Measurements from ENCODE around the gene ADGRD2. TPM values are rescaled to one million over a fixed set of nuclear protein-coding genes. Genes with fewer than 3 reads are reported as not detected.

Gene ADGRD2
- total RNA-seq, 1 experiment from 2014 or later = not detected

DNA sequence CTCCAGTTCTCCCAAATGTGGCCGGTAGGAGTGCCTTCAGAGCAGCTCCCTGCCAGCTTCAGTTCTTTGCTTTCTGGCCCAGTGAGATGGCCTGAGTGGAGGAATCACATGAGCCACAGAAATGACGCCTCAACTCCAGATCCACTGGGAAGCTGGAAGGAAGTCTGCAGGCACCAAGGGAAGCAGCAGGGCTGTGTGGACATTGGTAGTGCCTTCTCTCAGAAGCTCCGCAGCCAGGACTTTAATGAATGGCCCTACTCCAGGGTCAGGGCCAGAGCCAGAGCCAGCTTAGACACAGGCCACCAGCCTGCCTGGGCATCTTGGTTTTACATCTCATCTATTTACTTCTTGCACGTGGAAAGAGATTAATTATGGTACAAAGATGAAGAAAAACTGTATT, 23.0 kb upstream of the ADGRD2 start:
- TF ChIP-seq, protein P1, sequence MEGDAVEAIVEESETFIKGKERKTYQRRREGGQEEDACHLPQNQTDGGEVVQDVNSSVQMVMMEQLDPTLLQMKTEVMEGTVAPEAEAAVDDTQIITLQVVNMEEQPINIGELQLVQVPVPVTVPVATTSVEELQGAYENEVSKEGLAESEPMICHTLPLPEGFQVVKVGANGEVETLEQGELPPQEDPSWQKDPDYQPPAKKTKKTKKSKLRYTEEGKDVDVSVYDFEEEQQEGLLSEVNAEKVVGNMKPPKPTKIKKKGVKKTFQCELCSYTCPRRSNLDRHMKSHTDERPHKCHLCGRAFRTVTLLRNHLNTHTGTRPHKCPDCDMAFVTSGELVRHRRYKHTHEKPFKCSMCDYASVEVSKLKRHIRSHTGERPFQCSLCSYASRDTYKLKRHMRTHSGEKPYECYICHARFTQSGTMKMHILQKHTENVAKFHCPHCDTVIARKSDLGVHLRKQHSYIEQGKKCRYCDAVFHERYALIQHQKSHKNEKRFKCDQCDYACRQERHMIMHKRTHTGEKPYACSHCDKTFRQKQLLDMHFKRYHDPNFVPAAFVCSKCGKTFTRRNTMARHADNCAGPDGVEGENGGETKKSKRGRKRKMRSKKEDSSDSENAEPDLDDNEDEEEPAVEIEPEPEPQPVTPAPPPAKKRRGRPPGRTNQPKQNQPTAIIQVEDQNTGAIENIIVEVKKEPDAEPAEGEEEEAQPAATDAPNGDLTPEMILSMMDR (IDR thresholded peaks at IDR 0.05; ENCODE audit: insufficient read depth in 1 of 2, low read depth in 1 of 2, low read length in 1 of 2, severe bottlenecking in 1 of 2, unreplicated experiment in 1 of 2) = no peak
- H3K36me3 ChIP-seq (ENCODE audit: control insufficient read depth, insufficient read depth, low read length) = no peaks in the 10 kb centered on the region
- peaks cover 12% of the 10 kb centered on the region for H3K27me3 Mint-ChIP-seq (ENCODE audit: insufficient read depth, unreplicated experiment)
- no peak overlapping the region for H3K4me3 ChIP-seq (ENCODE audit: low read depth, low read length)
- H3K4me1 Mint-ChIP-seq (ENCODE audit: low read depth, unreplicated experiment) = peaks cover 7% of the 10 kb centered on the region
- CTCF ChIA-PET = no interaction called here
- POLR2A ChIA-PET = no interaction called here
- no peak overlapping the region for H3K4me3 Mint-ChIP-seq (ENCODE audit: unreplicated experiment)
- no peaks in the 10 kb centered on the region for H3K9me3 ChIP-seq
- H3K27ac Mint-ChIP-seq (ENCODE audit: unreplicated experiment) = no peak overlapping the region
- no peaks in the 10 kb centered on the region for H3K9me3 Mint-ChIP-seq (ENCODE audit: unreplicated experiment)
- no peak for DNase-seq
- BruUV-seq (replicated peaks) = no TSS peak
- H3K4me1 ChIP-seq = no peaks in the 10 kb centered on the region
- no peaks in the 10 kb centered on the region; the same call in 1 of the 2 replicates for H3K27me3 ChIP-seq (replicated peaks; ENCODE audit: control insufficient read depth, insufficient read depth, low read length)
- intact Hi-C loops (cut with micrococcal nuclease; ENCODE audit: unreplicated experiment) = no loop called here
- no peaks in the 10 kb centered on the region for H3K36me3 Mint-ChIP-seq (ENCODE audit: insufficient read depth, unreplicated experiment)

DNA sequence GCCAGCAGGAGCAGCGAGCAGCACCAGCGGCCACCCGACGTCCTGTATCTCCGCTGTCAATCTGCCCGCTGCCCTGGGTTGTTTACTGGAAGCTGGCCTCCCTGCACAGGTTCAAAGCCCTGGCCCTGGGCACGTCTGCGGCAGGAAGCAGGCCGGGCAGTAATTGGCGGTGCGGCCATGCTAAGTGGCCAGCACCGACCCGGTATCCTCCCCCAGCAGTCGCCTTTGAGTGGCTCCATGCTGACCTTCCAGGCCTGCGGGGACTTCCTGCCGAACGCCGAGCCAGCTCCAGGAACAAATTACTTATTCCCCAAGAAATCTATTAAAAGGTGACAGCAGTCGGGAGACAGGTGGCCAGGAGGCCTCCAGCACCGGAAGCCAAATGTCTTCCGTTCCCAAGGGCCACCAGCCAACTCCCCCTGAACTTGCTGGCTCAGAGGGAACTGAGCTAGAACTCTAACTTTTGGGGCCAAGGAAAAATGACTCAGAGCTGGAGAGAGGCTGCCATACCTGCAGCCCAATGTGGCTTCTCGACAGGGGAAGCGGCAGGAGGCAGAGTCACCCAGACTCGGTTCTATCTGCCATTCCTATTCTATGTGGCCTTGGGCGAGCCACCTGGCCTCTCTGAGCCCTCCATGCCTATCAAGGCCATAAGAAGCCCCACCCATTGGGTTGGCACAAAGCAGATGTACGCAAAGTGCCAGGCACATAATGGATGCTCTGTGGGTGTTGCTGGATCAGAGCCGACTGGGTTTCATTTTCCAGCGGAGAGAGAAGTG, 21.3 kb upstream of the ADGRD2 start:
- no peak overlapping the region for H3K4me3 Mint-ChIP-seq (ENCODE audit: unreplicated experiment)
- H3K4me1 Mint-ChIP-seq (ENCODE audit: low read depth, unreplicated experiment) = peaks cover 2% of the 10 kb centered on the region
- DNase-seq = no peak
- Histone ChIP-seq H3K27me3 (replicated peaks; ENCODE audit: control insufficient read depth, insufficient read depth, low read length) (peaks cover 2% of the 10 kb centered on the region; the same call in 1 of the 2 replicates), H3K4me3 (ENCODE audit: low read depth, low read length) (no peak overlapping the region), H3K4me1 (no peaks in the 10 kb centered on the region), H3K9me3 (no peaks in the 10 kb centered on the region), H3K36me3 (ENCODE audit: control insufficient read depth, insufficient read depth, low read length) (no peaks in the 10 kb centered on the region)
- ChIA-PET CTCF (no interaction called here), POLR2A (no interaction called here)
- BruUV-seq (replicated peaks) = no TSS peak
- intact Hi-C loops (cut with micrococcal nuclease; ENCODE audit: unreplicated experiment) = no loop called here
- no peaks in the 10 kb centered on the region for H3K36me3 Mint-ChIP-seq (ENCODE audit: insufficient read depth, unreplicated experiment)
- peaks cover 7% of the 10 kb centered on the region for H3K27me3 Mint-ChIP-seq (ENCODE audit: insufficient read depth, unreplicated experiment)
- TF ChIP-seq, protein P1 (IDR thresholded peaks at IDR 0.05; ENCODE audit: insufficient read depth in 1 of 2, low read depth in 1 of 2, low read length in 1 of 2, severe bottlenecking in 1 of 2, unreplicated experiment in 1 of 2) = no peak
- H3K27ac Mint-ChIP-seq (ENCODE audit: unreplicated experiment) = no peak overlapping the region
- H3K9me3 Mint-ChIP-seq (ENCODE audit: unreplicated experiment) = no peaks in the 10 kb centered on the region

DNA sequence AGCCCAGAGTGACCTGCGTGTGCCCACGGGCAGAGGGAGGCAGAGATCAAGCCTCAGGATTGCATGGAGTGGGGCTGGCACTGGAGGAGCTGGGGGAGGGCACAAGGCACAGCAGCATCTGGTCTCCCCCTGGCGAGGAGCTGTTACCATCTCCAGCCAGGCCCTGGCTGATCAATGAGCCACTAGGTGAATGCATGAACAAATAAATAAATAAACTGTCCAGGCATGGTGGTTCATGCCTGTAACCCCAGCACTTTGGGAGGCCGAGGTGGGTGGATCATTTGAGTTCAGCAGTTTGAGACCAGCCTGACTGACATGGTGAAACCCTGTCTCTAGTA, 20.8 kb upstream of the ADGRD2 start:
- no peaks in the 10 kb centered on the region for H3K36me3 Mint-ChIP-seq (ENCODE audit: insufficient read depth, unreplicated experiment)
- POLR2A ChIA-PET = no interaction called here

More for the DNA sequence above, 20.8 kb upstream of the ADGRD2 start:
- no peaks in the 10 kb centered on the region for H3K4me1 ChIP-seq
- TF ChIP-seq, protein P1 (IDR thresholded peaks at IDR 0.05; ENCODE audit: insufficient read depth in 1 of 2, low read depth in 1 of 2, low read length in 1 of 2, severe bottlenecking in 1 of 2, unreplicated experiment in 1 of 2) = no peak
- no peaks in the 10 kb centered on the region for H3K36me3 ChIP-seq (ENCODE audit: control insufficient read depth, insufficient read depth, low read length)
- intact Hi-C loops (cut with micrococcal nuclease; ENCODE audit: unreplicated experiment) = no loop called here
- no peak overlapping the region for H3K27ac Mint-ChIP-seq (ENCODE audit: unreplicated experiment)
- no peaks in the 10 kb centered on the region for H3K4me1 Mint-ChIP-seq (ENCODE audit: low read depth, unreplicated experiment)
- no peak overlapping the region for H3K4me3 Mint-ChIP-seq (ENCODE audit: unreplicated experiment)
- H3K9me3 ChIP-seq = no peaks in the 10 kb centered on the region
- H3K27me3 ChIP-seq (replicated peaks; ENCODE audit: control insufficient read depth, insufficient read depth, low read length) = peaks cover 2% of the 10 kb centered on the region; the same call in 1 of the 2 replicates
- no peak overlapping the region for H3K4me3 ChIP-seq (ENCODE audit: low read depth, low read length)
- no peaks in the 10 kb centered on the region for H3K9me3 Mint-ChIP-seq (ENCODE audit: unreplicated experiment)
- H3K27me3 Mint-ChIP-seq (ENCODE audit: insufficient read depth, unreplicated experiment) = peaks cover 6% of the 10 kb centered on the region
- no peak for DNase-seq
- no TSS peak for BruUV-seq (replicated peaks)
- CTCF ChIA-PET = no interaction called here
